HG03571 (cell line): Measurements from ENCODE around the gene RPTOR.

Experiments
- ATAC-seq: cut with Tn5 transposase; IDR thresholded peaks from one replicate; pipeline ENCODE4 v1.9.1; 2021; ENCODE audit not compliant: unreplicated experiment

The RPTOR gene

DNA sequence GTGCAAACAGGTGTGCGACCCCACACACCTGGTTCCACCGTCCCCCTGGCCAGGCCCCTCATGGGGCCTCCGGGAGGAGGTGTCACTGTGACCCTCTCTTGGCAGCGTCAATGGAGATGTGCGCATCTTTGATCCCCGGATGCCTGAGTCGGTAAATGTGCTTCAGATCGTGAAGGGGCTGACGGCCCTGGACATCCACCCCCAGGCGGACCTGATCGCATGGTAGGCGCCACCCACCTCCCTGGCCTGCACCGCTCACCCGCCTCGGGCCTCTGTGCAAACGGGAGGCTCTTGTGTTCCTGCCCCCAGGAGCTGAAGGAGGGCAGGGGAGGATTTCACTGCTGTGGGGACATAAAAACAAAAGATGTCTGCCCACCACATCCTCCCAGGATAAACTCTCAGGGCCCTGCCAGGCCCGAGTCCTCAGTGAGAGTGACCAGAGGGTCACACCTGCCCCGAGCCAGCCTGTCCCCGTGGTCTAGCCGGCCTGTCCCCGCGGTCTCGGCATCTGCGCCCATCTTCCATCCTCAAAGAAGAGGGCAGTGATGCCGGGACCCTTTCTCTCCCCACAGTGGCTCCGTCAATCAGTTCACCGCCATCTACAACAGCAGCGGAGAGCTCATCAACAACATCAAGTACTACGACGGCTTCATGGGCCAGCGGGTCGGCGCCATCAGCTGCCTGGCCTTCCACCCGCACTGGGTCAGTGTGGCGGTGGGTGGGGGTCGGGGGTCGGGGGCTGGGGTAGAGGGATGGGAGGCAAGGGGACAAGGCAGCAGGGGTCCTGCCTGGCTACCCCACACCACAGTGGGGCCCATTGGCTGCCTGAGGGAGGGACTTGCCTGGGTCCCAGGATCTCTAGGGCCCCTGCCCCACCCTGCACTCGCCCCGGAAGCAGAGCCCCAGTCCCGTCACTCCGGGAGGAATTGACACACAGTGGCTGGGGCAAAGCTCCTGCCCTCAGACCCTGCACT, 418.0 kb downstream of the RPTOR start:
- ATAC-seq, result no peak

DNA sequence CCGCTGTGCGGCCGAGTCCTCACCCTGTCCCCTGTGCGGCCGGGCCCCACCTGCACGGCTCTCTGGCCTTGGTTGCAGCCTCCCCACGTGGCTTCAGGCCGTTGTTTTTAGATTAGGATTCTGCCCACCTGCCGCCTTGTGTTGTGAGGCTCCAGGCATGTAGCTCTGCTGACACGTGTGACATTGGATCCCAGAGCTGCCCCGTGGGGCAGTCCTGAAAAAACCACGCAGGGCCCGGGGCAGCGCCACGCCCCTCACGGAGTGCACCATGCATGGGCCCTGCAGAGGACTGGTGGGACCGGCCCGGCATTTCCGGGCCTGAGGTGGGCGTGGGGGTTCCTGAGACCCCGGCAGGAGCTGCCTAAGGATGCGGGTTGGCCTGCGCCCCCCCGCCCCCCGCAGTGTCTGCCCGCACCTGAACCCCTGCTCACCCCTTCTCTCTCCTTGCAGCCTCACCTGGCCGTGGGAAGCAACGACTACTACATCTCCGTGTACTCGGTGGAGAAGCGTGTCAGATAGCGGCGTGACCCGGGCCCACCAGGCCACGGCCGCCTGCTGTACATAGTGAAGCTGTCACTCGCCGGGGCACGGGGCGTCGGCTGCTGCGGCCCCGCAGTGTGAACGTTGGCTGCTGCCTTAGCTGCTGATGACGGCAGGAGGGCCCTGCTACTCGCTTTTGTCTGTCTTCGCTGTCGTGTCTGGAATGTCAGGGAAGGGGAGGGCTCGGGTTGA, 419.3 kb downstream of the RPTOR start:
- no peak for ATAC-seq

DNA sequence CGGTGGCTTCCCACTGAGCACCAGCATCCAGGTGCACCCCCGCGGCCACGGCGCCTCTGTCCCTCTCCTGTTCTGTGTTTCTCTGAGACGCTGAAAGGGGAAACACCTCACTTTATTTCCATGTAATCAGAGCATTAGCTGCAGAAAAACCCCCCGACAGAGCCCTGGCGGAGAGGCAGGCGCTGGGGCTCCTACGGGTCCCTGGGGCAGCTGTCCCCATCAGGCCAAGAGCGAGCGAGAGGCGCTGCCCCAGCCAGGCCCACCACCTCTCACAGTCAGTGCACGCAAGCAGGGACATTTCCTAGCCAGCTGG, 419.9 kb downstream of the RPTOR start:
- ATAC-seq, result no peak

DNA sequence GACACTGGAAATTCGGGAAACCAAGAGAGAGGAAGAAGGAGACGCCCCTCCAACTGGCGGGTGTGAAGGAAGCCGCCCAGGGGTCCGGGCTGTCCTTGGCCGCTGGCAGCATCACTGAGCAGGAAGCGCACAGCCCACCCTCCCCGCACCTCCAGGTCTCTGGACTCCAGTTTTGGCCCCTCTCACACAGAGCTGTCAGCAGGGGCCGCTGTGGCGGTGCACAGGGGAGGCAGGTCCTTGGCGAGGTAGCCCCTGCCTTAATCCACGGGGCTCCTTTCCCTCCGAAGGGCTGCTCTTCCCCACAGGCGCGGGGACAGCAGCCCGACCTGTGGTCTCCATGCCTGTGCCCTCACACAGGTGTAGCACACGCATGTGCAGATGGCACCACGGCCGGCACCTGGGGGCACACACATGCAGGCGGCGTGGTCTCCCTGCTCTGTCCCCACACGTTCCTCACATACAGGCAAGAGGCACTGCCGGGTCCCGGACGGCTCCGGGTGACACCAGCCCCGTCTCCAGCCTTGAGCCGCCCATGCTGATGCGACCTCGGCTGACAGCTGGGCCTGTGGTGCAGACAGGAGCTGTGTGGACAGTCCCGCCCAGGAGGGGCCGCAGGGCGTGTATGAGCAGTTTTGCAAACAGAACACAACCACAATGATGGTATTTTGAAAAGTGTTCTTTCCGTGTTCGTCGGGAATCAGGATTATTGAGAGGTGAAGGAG, 420.4 kb downstream of the RPTOR start:
- ATAC-seq, result no peak

DNA sequence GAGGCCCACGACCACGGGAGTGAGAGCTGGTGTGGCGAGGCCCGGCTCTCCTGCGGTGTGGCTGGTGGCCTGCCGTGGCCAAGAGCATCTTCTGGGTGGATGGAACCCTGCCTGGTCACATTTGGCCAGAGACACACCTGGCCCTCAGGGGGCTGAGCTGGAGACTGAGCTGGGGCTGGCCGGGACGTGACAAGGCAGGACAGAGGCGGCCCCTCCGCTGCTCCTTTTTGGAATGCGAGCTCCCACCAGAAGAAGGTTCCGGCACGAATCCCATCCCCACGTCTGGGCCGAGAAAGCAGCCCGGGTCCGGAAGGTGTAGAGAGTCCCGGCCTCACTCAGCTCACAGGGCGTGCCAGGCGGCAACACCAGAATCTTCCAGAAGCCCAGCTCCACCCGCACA, 421.0 kb downstream of the RPTOR start:
- no peak for ATAC-seq

DNA sequence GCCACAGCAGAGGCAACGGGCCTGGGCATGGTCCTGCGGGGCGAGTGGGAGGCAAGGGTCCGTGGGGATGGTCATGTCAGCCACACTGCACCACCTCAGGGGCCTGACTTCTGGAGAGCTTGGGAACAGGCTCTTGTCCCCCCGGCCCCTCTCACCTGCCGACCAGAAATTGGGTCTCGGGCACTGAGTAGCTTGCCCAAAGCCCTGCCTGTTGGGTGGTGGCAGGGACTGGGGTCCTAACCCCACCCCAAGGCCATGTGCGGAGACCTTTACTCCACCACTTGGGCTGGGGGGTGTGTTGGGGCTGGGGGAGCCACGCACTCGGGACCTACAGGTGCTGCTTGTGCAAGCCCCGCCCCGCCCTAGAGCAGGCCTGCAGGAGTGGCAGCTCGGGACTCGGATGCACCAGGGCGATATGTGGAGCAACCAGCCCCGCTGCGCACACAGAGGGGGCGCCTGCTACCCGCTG, 422.8 kb downstream of the RPTOR start:
- no peak for ATAC-seq

DNA sequence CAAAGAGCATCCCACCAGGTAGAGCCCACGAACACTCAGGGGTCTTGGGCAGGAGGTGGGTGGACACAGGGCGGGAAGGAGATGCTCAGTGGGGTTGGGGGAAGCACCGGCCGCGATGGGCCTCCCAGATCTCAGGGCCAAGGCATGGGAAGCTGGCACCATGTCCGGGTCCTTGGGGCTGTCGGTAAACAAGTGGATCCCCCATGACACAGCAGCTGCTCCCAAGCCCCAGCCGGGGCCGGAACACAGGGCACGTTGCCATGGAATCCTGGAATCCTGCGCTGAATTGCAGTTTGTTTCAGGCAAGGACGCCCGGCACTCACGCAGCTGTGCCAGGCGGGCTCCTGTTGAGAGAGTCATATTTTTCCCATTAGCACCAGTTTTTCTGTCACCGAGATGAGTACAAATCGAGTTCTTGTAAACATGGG, 424.0 kb downstream of the RPTOR start:
- no peak for ATAC-seq

DNA sequence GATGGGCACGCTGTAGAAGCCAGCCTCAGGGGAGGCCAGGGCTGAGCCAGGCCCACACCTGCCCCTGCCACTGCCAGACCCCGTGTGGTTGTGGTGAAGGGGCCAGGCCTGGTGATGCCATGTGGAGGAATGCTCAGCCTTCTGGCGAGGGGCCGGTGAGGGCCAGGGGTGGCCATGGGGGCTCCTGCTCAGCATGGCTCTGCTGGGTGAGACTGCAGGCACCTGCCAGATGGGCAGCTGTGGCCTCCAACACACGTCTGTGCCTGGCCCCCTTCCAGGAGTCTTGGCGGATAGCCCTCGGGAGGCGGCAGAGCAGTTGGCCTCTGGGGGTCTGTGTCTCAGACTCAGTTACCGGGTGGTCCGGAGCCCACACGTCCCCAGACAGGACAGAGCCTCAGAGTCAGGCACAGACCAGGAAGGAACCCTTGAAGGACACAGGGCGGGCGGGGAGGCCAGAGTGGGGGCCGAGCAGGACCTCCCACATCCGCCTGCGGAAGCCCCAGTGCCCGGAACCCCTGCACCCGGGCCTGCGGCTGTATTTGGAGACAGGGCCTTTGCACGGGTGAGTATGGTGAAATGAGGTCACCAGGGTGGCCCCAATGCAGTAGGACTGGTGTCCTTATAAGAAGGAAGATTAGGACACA, 424.5 kb downstream of the RPTOR start:
- no peak for ATAC-seq

DNA sequence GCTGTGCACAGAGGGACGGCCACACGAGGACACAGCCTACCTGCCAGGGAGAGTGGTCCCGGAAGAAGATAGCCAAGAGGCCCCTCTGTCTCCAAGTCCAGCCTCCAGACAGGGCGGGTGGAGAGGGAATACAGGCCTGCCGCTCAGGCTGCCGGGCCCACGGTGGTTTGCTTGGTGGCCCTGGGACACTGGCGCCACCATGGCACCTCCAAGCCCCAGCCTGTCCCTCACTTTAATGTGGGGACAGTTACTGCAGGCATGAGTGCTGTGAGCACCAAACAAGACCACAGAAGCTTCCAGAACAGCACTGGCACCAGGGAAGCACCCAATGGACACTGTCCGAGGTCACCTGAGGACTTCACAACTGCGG, 425.0 kb downstream of the RPTOR start:
- ATAC-seq, result no peak

DNA sequence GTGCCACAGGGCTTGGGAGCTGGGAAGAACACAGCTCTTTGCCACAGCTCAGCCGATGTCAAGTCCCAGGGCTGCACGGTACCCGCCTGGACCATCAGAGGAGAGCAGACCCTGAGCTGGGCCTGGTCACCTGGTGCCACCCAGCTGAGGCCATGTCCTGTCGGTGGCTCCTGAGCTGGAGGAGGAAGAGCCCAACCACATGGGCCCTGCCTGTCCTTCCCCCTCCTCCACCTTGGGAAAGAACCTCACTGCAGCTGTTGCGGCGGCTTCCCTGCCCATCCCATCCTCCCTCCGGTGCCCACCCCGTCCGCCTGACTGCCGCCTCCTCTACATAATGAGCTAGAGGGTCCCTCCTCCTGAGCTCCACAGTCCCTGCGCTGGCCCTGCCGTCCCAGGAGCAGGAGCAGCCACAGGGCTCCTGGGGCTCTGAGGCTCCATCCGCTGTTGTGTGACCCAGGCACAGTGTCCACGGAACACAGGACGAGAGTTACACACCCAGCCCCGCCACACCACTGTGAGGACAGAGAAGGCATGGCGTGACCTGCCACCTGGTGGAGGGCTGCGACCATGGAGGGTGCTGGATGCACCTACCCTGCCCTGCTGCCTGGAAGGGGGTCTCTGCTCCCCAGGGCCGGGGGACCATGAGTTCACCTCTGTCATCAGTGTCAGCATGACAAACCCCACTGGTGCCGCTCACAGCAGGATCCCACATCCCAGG, 425.6 kb downstream of the RPTOR start:
- ATAC-seq, result no peak

DNA sequence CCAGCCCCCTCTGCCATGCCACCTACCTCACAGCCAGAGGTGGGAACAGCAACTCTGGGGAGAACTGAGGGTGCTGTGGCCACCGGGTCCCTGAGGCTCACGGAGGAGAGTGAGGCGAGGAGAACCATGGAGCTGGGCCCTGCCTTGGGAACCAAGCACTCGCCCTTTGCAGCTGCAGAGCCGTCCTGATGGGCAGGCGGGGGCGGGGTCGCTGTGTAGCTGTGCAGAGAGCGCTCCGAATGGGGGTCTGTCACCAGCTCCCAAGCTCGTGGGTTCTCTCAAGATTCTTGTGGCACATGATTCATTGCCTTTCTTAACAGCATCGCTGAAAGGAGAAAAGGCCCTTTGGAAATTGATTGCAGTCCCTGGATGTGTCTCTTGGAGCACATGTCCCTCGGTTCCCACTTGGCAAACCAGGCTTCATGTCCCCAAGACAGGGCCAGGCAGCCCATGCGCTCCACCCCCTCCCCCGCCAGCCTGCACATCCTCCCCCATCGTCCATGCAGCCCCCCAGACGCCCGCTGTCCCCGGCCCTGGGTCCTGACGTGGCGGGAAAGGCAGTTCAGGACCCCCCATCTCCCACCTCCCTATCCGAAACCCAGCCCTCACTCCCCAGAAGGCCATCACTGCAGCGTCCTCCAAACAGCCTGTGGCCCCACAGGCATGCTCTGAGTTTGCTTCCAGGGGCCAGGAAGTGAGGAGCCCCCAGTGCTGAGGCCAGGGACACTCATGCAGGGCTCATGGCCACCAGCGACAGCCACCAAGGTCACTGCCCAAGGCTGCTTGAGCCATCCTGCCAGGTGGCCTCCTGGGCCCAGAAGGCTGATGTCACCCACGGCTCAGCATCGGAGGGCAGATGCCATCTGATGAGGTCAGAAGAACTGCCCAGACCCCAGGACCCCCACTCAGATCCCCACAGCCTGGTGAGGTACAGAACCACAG, 426.4 kb downstream of the RPTOR start:
- ATAC-seq, result no peak

DNA sequence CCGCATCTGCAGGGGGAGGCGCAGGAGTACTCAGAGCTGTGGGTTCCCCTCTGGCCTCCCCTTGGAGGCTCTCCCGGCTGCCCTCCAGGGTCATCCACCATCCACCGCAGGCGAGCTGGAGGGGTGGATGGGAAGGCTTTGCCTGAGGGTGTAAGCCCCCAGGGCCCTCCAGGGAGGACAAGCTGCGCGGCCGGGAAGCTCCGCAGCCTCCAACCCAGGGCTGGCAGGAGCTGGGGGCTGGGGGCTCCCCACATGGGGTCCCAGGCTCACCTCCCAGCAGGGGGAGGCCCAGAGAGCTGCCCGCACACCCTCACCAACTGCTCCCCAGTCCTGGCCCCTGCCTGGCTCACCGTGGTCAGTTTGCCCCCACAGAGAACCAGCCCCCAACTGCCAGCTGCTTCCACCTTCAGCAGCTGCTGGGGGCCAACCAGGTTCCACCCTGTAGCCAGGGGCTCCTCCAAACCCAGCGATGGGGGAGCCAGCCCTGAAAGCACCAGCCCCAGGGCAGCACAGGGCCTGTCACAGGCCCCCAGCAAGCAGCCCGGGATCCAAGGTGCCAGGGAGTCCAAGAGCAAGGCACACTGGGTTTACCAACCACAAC, 427.2 kb downstream of the RPTOR start:
- ATAC-seq, result no peak

DNA sequence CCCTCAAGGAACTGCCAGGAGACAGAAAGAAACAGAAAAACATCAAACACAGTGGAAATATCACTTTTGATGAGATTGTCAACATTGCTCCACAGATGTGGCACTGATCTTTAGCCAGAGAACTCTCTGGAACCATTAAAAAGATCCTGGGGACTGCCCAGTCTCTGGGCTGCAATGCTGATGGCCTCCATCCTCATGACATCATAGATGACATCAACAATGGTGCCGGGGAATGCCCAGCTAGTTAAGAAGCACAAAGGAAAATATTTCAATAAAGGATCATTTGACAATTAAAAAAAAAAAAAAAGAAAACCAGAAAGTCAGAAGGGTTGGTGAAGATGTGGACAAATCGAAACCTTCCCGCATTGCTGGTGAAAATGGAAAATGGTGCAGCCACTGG, 432.1 kb downstream of the RPTOR start:
- ATAC-seq, result no peak

DNA sequence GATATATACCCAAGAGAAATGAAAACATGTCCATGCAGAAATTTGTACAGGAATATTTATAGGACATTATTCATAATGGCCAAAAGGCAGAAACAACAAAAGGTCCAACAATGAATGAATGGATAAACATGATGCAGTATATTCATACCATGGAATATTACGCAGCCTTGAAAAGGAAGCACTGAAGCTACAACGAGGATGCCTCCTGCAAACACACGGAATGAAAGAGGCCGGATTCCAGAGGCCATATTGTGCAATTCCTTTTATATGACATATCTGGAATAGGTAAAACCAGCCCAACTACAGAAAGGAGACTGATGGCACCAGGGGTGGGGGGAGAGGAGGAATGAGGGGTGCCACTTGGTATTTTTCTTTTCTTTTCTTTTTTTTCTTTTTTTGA, 432.5 kb downstream of the RPTOR start:
- no peak for ATAC-seq

DNA sequence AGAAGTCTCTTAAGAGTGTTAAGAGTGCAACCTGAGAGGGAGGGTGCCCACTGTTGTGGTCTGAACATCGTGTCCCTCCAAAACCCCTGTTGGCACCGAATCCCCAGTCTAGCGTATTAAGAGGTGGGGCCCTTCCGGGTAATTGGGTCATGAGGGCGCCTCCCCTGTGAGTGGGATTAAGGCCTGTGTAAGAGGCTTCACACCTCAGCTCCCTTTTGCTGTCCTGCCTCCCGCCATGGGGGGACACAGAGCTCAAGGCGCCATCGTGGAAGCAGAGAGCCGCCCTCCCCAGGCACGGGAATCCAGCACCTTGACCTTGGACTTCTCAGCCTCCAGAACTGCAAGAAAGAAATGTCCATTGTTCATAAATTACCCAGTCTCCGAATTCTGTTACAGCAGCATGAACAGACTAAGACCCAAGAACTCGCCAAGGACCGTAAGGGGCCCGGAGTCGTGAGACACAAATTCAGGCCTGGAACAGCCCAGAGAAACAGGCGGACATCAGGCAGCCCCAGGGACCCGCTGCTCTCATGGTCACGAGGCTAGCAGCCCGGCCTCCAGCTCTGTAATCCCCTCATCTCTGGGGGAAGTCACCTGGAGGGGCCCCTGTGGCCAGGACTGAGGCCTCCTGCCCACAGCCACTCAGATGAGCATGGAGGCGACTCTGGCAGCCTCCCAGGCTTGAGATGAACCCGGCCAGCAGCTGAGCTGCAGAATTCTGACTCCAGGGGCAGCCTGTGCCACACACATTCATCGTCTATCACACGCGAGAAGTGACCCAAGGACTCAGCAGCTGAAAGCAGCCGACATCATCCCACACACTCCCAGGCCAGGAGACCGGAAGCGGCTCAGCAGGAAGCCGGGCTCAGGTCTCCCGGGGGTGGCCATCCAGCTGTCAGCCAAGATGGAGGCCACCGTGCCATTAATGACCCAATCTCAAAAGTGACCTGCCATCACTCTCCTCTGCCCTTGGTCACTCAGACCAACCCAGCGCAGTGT, 434.2 kb downstream of the RPTOR start:
- no peak for ATAC-seq

DNA sequence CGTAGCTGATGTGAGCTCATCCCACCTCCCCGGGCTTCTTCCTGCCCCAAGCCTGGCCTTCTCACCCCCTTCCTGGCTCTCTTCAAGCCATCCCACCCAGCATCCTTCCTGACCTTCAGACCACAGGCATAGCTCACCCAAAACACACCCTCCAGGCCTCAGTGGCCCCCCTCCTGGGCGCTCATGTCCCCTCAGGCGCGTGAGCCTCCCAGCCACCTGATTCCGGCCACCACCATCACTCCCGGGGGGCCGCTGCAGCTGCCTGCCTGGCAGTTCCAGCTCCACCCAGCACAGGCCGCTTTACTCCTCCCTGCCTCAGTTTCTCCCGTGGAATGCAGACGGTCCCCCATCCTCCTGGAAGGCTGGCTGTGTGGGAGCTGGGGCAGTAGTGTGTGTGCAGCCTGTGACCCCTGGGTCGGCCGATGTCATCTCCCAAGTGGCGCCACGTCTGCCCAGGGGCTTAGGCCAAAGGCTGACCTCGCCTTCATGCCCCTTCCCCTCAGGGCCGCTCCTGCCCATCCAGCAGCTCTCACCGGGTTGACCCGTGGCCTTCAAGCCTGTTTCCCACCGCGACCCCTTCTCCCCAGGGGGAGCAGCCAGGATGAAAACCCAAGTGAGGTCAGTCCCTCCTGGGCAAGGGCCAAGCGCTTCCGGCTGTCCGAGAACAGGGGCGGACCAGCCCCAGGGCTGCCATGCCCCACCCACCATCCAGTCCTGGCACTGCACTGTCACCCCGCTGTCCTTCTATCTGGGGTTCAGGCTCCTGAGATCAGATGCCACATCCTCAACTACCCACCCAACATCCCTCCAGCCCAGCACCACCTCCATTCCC, 435.1 kb downstream of the RPTOR start:
- ATAC-seq, result no peak
